ENCODE results near the gene ARHGAP20.
"Not testable (repeated sequence)": the region's sequence is repeated elsewhere in the genome, so short reads cannot be mapped to it uniquely, and the experiment has no call there.

Gene ARHGAP20

GRCh38 chr11:110713449-110713776 is 1.2 kb upstream of the ARHGAP20 start:
- no peak for DNase-seq

- no peak for DNase-seq
Measured at GRCh38 chr11:110712659-110713448, 617 bp upstream of the ARHGAP20 start.

- no peak for DNase-seq
Measured at GRCh38 chr11:110711448-110711775, 825 bp downstream of the ARHGAP20 start.

GRCh38 chr11:110710628-110711381 is 1.4 kb downstream of the ARHGAP20 start:
- DNase-seq = no peak

GRCh38 chr11:110704210-110704864 is 7.9 kb downstream of the ARHGAP20 start:
- no peak for DNase-seq

GRCh38 chr11:110691926-110692325 is 20.3 kb downstream of the ARHGAP20 start:
- DNase-seq = no peak

- DNase-seq = no peak
Measured at GRCh38 chr11:110689306-110689705, 22.9 kb downstream of the ARHGAP20 start.

- no peak for DNase-seq
Measured at GRCh38 chr11:110679323-110679975, 32.8 kb downstream of the ARHGAP20 start.

- no peak for DNase-seq
Measured at GRCh38 chr11:110675548-110675947, 36.7 kb downstream of the ARHGAP20 start.

- no peak for DNase-seq
Measured at GRCh38 chr11:110665689-110666465, 46.4 kb downstream of the ARHGAP20 start.

GRCh38 chr11:110655967-110656366 is 56.3 kb downstream of the ARHGAP20 start:
- no peak for DNase-seq

GRCh38 chr11:110654456-110654855 is 57.8 kb downstream of the ARHGAP20 start:
- no peak for DNase-seq

GRCh38 chr11:110645253-110645652 is 67.0 kb downstream of the ARHGAP20 start:
- DNase-seq = no peak

- DNase-seq = no peak
Measured at GRCh38 chr11:110634370-110634769, 77.9 kb downstream of the ARHGAP20 start.

GRCh38 chr11:110631551-110631950 is 80.7 kb downstream of the ARHGAP20 start:
- DNase-seq = no peak

- no peak for DNase-seq
Measured at GRCh38 chr11:110629594-110629993, 82.6 kb downstream of the ARHGAP20 start.

GRCh38 chr11:110621826-110622225 is 90.4 kb downstream of the ARHGAP20 start:
- DNase-seq = no peak

GRCh38 chr11:110619366-110619765 is 92.9 kb downstream of the ARHGAP20 start:
- DNase-seq = not testable (repeated sequence)

- DNase-seq = no peak
Measured at GRCh38 chr11:110614031-110614430, 98.2 kb downstream of the ARHGAP20 start.

GRCh38 chr11:110613197-110613918 is 98.9 kb downstream of the ARHGAP20 start:
- DNase-seq = no peak

- DNase-seq = no peak
Measured at GRCh38 chr11:110606415-110606814, 105.8 kb downstream of the ARHGAP20 start.

GRCh38 chr11:110601936-110602335 is 110.3 kb downstream of the ARHGAP20 start:
- DNase-seq = no peak

Measured in CD4-positive, alpha-beta T cell treated with Interleukin-17A for 4 hours (primary cell).